ENCODE measurements around the gene MRPL34.

MRPL34 gene

GRCh38 chr19:17332360-17332676 lies 26.6 kb downstream of the MRPL34 start:
- Histone ChIP-seq H4K20me1 (ENCODE audit: insufficient read depth) (no peaks in the 10 kb centered on the region), H3K9ac (no peak overlapping the region), H3K27me3 (ENCODE audit: insufficient read depth, low read depth) (no peaks in the 10 kb centered on the region), H3K79me2 (ENCODE audit: insufficient read depth, low read depth) (no peaks in the 10 kb centered on the region), H2AFZ (ENCODE audit: low read depth) (no peak overlapping the region), H3K4me1 (ENCODE audit: low read depth, poor library complexity, severe bottlenecking) (peaks cover 19% of the 10 kb centered on the region), H3K4me2 (no peak overlapping the region), H3K27ac (no peak overlapping the region), H3K4me3 (IDR thresholded peaks at IDR 0.05; ENCODE audit: insufficient read depth, low read depth, low read length) (no peak overlapping the region), H3K36me3 (ENCODE audit: insufficient read depth) (no peaks in the 10 kb centered on the region)
- no peak for TF ChIP-seq CTCF (conservative IDR thresholded peaks at IDR 0.05; ENCODE audit: low read depth, low read length)

- Histone ChIP-seq H3K4me3 (IDR thresholded peaks at IDR 0.05; ENCODE audit: insufficient read depth, low read depth, low read length) (no peak overlapping the region), H3K36me3 (ENCODE audit: insufficient read depth) (no peaks in the 10 kb centered on the region), H3K4me2 (no peak overlapping the region), H3K9ac (no peak overlapping the region), H2AFZ (ENCODE audit: low read depth) (no peak overlapping the region), H3K79me2 (ENCODE audit: insufficient read depth, low read depth) (no peaks in the 10 kb centered on the region), H4K20me1 (ENCODE audit: insufficient read depth) (no peaks in the 10 kb centered on the region), H3K27ac (no peak overlapping the region), H3K27me3 (ENCODE audit: insufficient read depth, low read depth) (no peaks in the 10 kb centered on the region), H3K4me1 (ENCODE audit: low read depth, poor library complexity, severe bottlenecking) (peaks cover 19% of the 10 kb centered on the region)
- no peak for TF ChIP-seq CTCF (conservative IDR thresholded peaks at IDR 0.05; ENCODE audit: low read depth, low read length)
Observed at GRCh38 chr19:17332677-17333581, 27.3 kb downstream of the MRPL34 start.

GRCh38 chr19:17333611-17334413 lies 28.1 kb downstream of the MRPL34 start:
- no peaks in the 10 kb centered on the region for H3K79me2 ChIP-seq (ENCODE audit: insufficient read depth, low read depth)
- H3K4me3 ChIP-seq (IDR thresholded peaks at IDR 0.05; ENCODE audit: insufficient read depth, low read depth, low read length), result no peak overlapping the region
- peak overlapping the region; percentile 78 for H3K4me2 ChIP-seq
- no peak for TF ChIP-seq CTCF (conservative IDR thresholded peaks at IDR 0.05; ENCODE audit: low read depth, low read length)
- H3K4me1 ChIP-seq (ENCODE audit: low read depth, poor library complexity, severe bottlenecking), result peaks cover 19% of the 10 kb centered on the region
- H3K9ac ChIP-seq, result peak overlapping the region; percentile 66
- no peaks in the 10 kb centered on the region for H3K36me3 ChIP-seq (ENCODE audit: insufficient read depth)
- no peaks in the 10 kb centered on the region for H4K20me1 ChIP-seq (ENCODE audit: insufficient read depth)
- no peaks in the 10 kb centered on the region for H3K27me3 ChIP-seq (ENCODE audit: insufficient read depth, low read depth)
- H2AFZ ChIP-seq (ENCODE audit: low read depth), result peak overlapping the region; percentile 88
- peak overlapping the region; percentile 60 for H3K27ac ChIP-seq

GRCh38 chr19:17334414-17335409 lies 29.0 kb downstream of the MRPL34 start, which contains the start of gene ANO8:
Gene ANO8, minus strand, starts transcription at chr19:17334855. Its CDS starts 185 bp downstream, at chr19:17334670.
- H3K9ac ChIP-seq, result peak within 1 kb of the TSS; percentile 66
- H3K79me2 ChIP-seq (ENCODE audit: insufficient read depth, low read depth), result no peaks in the 10 kb centered on the region
- no peaks in the 10 kb centered on the region for H3K36me3 ChIP-seq (ENCODE audit: insufficient read depth)
- H2AFZ ChIP-seq (ENCODE audit: low read depth), result peak within 1 kb of the TSS; percentile 88
- H3K27ac ChIP-seq, result peak within 1 kb of the TSS; percentile 60
- H4K20me1 ChIP-seq (ENCODE audit: insufficient read depth), result no peaks in the 10 kb centered on the region
- H3K4me1 ChIP-seq (ENCODE audit: low read depth, poor library complexity, severe bottlenecking), result peaks cover 19% of the 10 kb centered on the region
- TF ChIP-seq CTCF (conservative IDR thresholded peaks at IDR 0.05; ENCODE audit: low read depth, low read length), result no peak
- H3K4me2 ChIP-seq, result peak within 1 kb of the TSS; percentile 83
- no peaks in the 10 kb centered on the region for H3K27me3 ChIP-seq (ENCODE audit: insufficient read depth, low read depth)
- H3K4me3 ChIP-seq (IDR thresholded peaks at IDR 0.05; ENCODE audit: insufficient read depth, low read depth, low read length), result no peak within 1 kb of the TSS

All from KMS-11 (cell line).